Measurements from ENCODE around the gene MYBL2.
A peak's percentile ranks its signal among the peaks of the same experiment; 100 is the strongest.

MYBL2 gene

GRCh38 chr20:43662943-43663655 is 3.8 kb upstream of the MYBL2 start:
- H3K27me3 ChIP-seq (ENCODE audit: control insufficient read depth, insufficient read depth, low read length), result no peaks in the 10 kb centered on the region
- no peak overlapping the region for H3K4me2 ChIP-seq (ENCODE audit: low read length)
- no peak overlapping the region for H3K9ac ChIP-seq (ENCODE audit: low read depth, low read length)
- peaks cover 9% of the 10 kb centered on the region for H3K4me1 ChIP-seq (ENCODE audit: control insufficient read depth, insufficient read depth, low read length)
- H3K4me3 ChIP-seq (ENCODE audit: low read length), result no peak overlapping the region
- H3K36me3 ChIP-seq (ENCODE audit: insufficient read depth, low read length), result no peaks in the 10 kb centered on the region
- H3K9me3 ChIP-seq (replicated peaks; ENCODE audit: low read length), result no peaks in the 10 kb centered on the region

GRCh38 chr20:43665466-43666176 is 1.3 kb upstream of the MYBL2 start:
- Histone ChIP-seq H3K4me2 (ENCODE audit: low read length) (no peak overlapping the region), H3K9me3 (replicated peaks; ENCODE audit: low read length) (no peaks in the 10 kb centered on the region), H3K4me1 (ENCODE audit: control insufficient read depth, insufficient read depth, low read length) (peaks cover 12% of the 10 kb centered on the region), H3K4me3 (ENCODE audit: low read length) (no peak overlapping the region), H3K36me3 (ENCODE audit: insufficient read depth, low read length) (no peaks in the 10 kb centered on the region), H3K9ac (ENCODE audit: low read depth, low read length) (no peak overlapping the region), H3K27me3 (ENCODE audit: control insufficient read depth, insufficient read depth, low read length) (no peaks in the 10 kb centered on the region)

- no peaks in the 10 kb centered on the region for H3K36me3 ChIP-seq (ENCODE audit: insufficient read depth, low read length)
- H3K4me1 ChIP-seq (ENCODE audit: control insufficient read depth, insufficient read depth, low read length), result peaks cover 12% of the 10 kb centered on the region
- H3K9ac ChIP-seq (ENCODE audit: low read depth, low read length), result peak overlapping the region; percentile 65
- H3K4me2 ChIP-seq (ENCODE audit: low read length), result peak overlapping the region; percentile 82
- H3K4me3 ChIP-seq (ENCODE audit: low read length), result peak overlapping the region; percentile 66
- no peaks in the 10 kb centered on the region for H3K27me3 ChIP-seq (ENCODE audit: control insufficient read depth, insufficient read depth, low read length)
- H3K9me3 ChIP-seq (replicated peaks; ENCODE audit: low read length), result no peaks in the 10 kb centered on the region
These were observed 623 bp downstream of the MYBL2 start for GRCh38 chr20:43667341-43668132.

DNA sequence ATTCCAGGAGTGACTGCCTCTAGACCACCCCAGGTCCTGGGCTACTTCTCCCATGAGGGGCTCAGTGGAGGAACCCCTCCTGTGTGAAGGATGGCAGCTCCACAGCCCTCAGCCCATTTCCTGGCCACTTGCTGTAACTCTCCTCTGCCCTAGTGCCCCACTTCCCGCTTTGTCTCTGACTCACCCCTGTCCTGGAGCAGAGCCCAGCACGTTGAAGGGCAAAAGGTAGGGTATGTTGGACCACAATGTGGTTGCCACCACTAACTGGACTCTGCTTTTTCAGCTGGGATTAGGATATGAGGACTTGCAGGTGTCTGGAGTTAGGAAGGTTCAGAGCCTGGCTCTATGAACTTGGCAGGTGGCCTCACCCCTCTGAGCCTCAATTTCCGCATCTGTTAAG is 2.4 kb downstream of the MYBL2 start:
- no peak overlapping the region for H3K4me2 ChIP-seq (ENCODE audit: low read length)
- H3K9me3 ChIP-seq (replicated peaks; ENCODE audit: low read length), result no peaks in the 10 kb centered on the region
- H3K9ac ChIP-seq (ENCODE audit: low read depth, low read length), result no peak overlapping the region
- no peaks in the 10 kb centered on the region for H3K36me3 ChIP-seq (ENCODE audit: insufficient read depth, low read length)
- peaks cover 12% of the 10 kb centered on the region for H3K4me1 ChIP-seq (ENCODE audit: control insufficient read depth, insufficient read depth, low read length)
- no peaks in the 10 kb centered on the region for H3K27me3 ChIP-seq (ENCODE audit: control insufficient read depth, insufficient read depth, low read length)
- no peak overlapping the region for H3K4me3 ChIP-seq (ENCODE audit: low read length)

GRCh38 chr20:43670423-43670822 is 3.5 kb downstream of the MYBL2 start:
- Histone ChIP-seq H3K9ac (ENCODE audit: low read depth, low read length) (no peak overlapping the region), H3K4me1 (ENCODE audit: control insufficient read depth, insufficient read depth, low read length) (peaks cover 12% of the 10 kb centered on the region), H3K27me3 (ENCODE audit: control insufficient read depth, insufficient read depth, low read length) (no peaks in the 10 kb centered on the region), H3K4me2 (ENCODE audit: low read length) (no peak overlapping the region), H3K4me3 (ENCODE audit: low read length) (no peak overlapping the region), H3K36me3 (ENCODE audit: insufficient read depth, low read length) (no peaks in the 10 kb centered on the region), H3K9me3 (replicated peaks; ENCODE audit: low read length) (no peaks in the 10 kb centered on the region)

DNA sequence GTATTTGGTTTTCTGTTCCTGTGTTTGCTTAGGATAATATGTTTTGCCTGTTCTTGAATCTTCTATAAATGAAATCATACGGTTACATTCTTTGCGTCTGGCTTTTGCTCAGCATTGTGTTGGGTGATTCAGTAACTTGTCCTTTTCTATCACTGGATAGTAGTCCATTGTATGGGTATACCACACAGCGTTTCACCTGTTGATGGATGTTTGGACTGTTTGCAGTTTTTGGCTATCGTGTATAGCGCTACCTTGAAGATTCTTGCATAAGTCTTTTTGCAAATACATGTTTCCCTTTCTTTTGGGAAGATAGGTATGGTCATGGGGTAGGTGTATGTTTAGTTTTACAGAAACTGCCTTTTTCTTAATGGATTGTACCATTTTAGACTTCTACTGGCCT is 9.5 kb downstream of the MYBL2 start:
- no peaks in the 10 kb centered on the region for H3K4me1 ChIP-seq (ENCODE audit: control insufficient read depth, insufficient read depth, low read length)
- H3K27me3 ChIP-seq (ENCODE audit: control insufficient read depth, insufficient read depth, low read length), result no peaks in the 10 kb centered on the region
- H3K4me2 ChIP-seq (ENCODE audit: low read length), result no peak overlapping the region
- H3K9me3 ChIP-seq (replicated peaks; ENCODE audit: low read length), result no peaks in the 10 kb centered on the region
- H3K9ac ChIP-seq (ENCODE audit: low read depth, low read length), result no peak overlapping the region
- no peak overlapping the region for H3K4me3 ChIP-seq (ENCODE audit: low read length)
- no peaks in the 10 kb centered on the region for H3K36me3 ChIP-seq (ENCODE audit: insufficient read depth, low read length)

DNA sequence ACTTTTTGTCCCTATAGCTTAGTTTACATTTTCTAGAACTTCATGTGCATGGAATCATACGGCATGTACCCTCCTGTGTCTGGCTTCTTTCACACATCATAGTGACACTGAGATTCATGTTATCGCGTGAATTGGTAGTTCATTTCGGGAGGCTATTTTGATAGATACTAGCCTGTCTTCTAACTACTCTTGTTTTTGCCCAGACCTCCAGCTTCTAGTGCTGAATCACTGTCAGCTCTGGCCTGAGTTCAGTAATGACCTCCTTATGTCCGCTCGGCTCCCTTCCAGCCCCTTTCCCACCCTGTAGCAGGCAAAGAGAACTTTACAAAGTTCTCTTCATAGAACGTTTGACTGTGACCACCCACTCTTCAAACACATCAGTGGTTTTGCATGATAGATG is 14.1 kb downstream of the MYBL2 start:
- Histone ChIP-seq H3K36me3 (ENCODE audit: insufficient read depth, low read length) (no peaks in the 10 kb centered on the region), H3K9me3 (replicated peaks; ENCODE audit: low read length) (no peaks in the 10 kb centered on the region), H3K9ac (ENCODE audit: low read depth, low read length) (no peak overlapping the region), H3K4me2 (ENCODE audit: low read length) (no peak overlapping the region), H3K4me1 (ENCODE audit: control insufficient read depth, insufficient read depth, low read length) (no peaks in the 10 kb centered on the region), H3K4me3 (ENCODE audit: low read length) (no peak overlapping the region), H3K27me3 (ENCODE audit: control insufficient read depth, insufficient read depth, low read length) (no peaks in the 10 kb centered on the region)

DNA sequence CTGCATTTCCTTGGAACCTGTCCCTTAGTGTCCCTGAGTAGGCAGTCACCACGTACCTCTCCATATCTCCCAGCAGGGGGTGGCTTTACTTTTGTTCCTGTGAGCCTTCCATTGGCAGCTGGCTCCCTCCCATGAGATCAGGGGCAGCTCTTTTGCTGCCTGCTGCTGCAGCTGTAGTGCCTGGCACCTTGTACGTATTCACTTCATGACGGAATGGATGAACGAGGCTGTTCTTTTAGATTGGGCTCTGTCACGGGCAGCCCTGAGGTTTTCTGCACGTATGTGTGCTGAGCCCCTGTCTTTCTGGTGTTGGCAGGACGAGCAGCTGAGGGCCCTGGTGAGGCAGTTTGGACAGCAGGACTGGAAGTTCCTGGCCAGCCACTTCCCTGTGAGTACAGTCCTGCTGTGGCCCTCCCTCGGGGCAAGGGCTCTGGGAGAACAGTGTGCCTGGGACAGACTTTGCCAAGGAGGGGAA is 14.6 kb downstream of the MYBL2 start:
- H3K4me1 ChIP-seq (ENCODE audit: control insufficient read depth, insufficient read depth, low read length), result no peaks in the 10 kb centered on the region
- no peak overlapping the region for H3K9ac ChIP-seq (ENCODE audit: low read depth, low read length)
- no peaks in the 10 kb centered on the region for H3K36me3 ChIP-seq (ENCODE audit: insufficient read depth, low read length)

GRCh38 chr20:43681991-43682410 is 15.1 kb downstream of the MYBL2 start:
- Histone ChIP-seq H3K9ac (ENCODE audit: low read depth, low read length) (no peak overlapping the region), H3K9me3 (replicated peaks; ENCODE audit: low read length) (no peaks in the 10 kb centered on the region), H3K4me3 (ENCODE audit: low read length) (no peak overlapping the region), H3K4me1 (ENCODE audit: control insufficient read depth, insufficient read depth, low read length) (no peaks in the 10 kb centered on the region), H3K36me3 (ENCODE audit: insufficient read depth, low read length) (no peaks in the 10 kb centered on the region), H3K27me3 (ENCODE audit: control insufficient read depth, insufficient read depth, low read length) (no peaks in the 10 kb centered on the region), H3K4me2 (ENCODE audit: low read length) (no peak overlapping the region)

More for the DNA sequence above, 14.6 kb downstream of the MYBL2 start:
- H3K4me2 ChIP-seq (ENCODE audit: low read length), result no peak overlapping the region
- H3K4me3 ChIP-seq (ENCODE audit: low read length), result no peak overlapping the region
- H3K9me3 ChIP-seq (replicated peaks; ENCODE audit: low read length), result no peaks in the 10 kb centered on the region
- H3K27me3 ChIP-seq (ENCODE audit: control insufficient read depth, insufficient read depth, low read length), result no peaks in the 10 kb centered on the region

GRCh38 chr20:43682446-43682845 is 15.5 kb downstream of the MYBL2 start:
- Histone ChIP-seq H3K9ac (ENCODE audit: low read depth, low read length) (no peak overlapping the region), H3K9me3 (replicated peaks; ENCODE audit: low read length) (no peaks in the 10 kb centered on the region), H3K4me3 (ENCODE audit: low read length) (no peak overlapping the region), H3K36me3 (ENCODE audit: insufficient read depth, low read length) (no peaks in the 10 kb centered on the region), H3K4me1 (ENCODE audit: control insufficient read depth, insufficient read depth, low read length) (no peaks in the 10 kb centered on the region), H3K4me2 (ENCODE audit: low read length) (no peak overlapping the region), H3K27me3 (ENCODE audit: control insufficient read depth, insufficient read depth, low read length) (no peaks in the 10 kb centered on the region)

- Histone ChIP-seq H3K36me3 (ENCODE audit: insufficient read depth, low read length) (no peaks in the 10 kb centered on the region), H3K4me3 (ENCODE audit: low read length) (no peak overlapping the region), H3K27me3 (ENCODE audit: control insufficient read depth, insufficient read depth, low read length) (no peaks in the 10 kb centered on the region), H3K9ac (ENCODE audit: low read depth, low read length) (no peak overlapping the region), H3K4me2 (ENCODE audit: low read length) (no peak overlapping the region), H3K9me3 (replicated peaks; ENCODE audit: low read length) (no peaks in the 10 kb centered on the region), H3K4me1 (ENCODE audit: control insufficient read depth, insufficient read depth, low read length) (no peaks in the 10 kb centered on the region)
These were observed 19.9 kb downstream of the MYBL2 start for GRCh38 chr20:43686820-43687219.
